Activated T-cell treated with anti-CD3 and anti-CD28 coated beads, Interleukin-2, amount 50 U/mL, for 4 hours (primary cell): ENCODE results near the gene ACOT7. TPM values are rescaled to one million over a fixed set of nuclear protein-coding genes. Genes with fewer than 3 reads are reported as not detected.
"Not testable (repeated sequence)": the region's sequence is repeated elsewhere in the genome, so short reads cannot be mapped to it uniquely, and the experiment has no call there.

Experiments
- ATAC-seq, 2 donors: fragments of 200-7000 bp; cut with Tn5 transposase; one replicate each; pipeline ENCODE4 v1.10.0; 2021
- DNase-seq: peaks from one replicate; pipeline ENCODE4 v3.0.0-alpha.2; 2020
- H3K27me3 Mint-ChIP-seq: one replicate; pipeline ENCODE4 v1.8.0; 2021; ENCODE audit warnings: low read depth, mixed read lengths
- H3K36me3 Mint-ChIP-seq: one replicate; pipeline ENCODE4 v1.8.0; 2022; ENCODE audit warnings: mixed read lengths; ENCODE audit not compliant: insufficient read depth
- H3K4me1 Mint-ChIP-seq: one replicate; pipeline ENCODE4 v1.8.0; 2021; ENCODE audit warnings: low read depth, mixed read lengths
- H3K4me3 Mint-ChIP-seq: one replicate; pipeline ENCODE4 v1.8.0; 2021; ENCODE audit warnings: mild to moderate bottlenecking, moderate library complexity, mixed read lengths
- H3K9me3 Mint-ChIP-seq: one replicate; pipeline ENCODE4 v1.8.0; 2021; ENCODE audit warnings: mixed read lengths
- total RNA-seq, 3 donors: library from RNA; stranded (reverse); gene quantifications; one replicate each; pipeline ENCODE4 v1.2.1, GENCODE V29; 2021

The ACOT7 gene
- total RNA-seq, 3 donors from 2014 or later = 92.8 to 112 (median 101) TPM

DNA sequence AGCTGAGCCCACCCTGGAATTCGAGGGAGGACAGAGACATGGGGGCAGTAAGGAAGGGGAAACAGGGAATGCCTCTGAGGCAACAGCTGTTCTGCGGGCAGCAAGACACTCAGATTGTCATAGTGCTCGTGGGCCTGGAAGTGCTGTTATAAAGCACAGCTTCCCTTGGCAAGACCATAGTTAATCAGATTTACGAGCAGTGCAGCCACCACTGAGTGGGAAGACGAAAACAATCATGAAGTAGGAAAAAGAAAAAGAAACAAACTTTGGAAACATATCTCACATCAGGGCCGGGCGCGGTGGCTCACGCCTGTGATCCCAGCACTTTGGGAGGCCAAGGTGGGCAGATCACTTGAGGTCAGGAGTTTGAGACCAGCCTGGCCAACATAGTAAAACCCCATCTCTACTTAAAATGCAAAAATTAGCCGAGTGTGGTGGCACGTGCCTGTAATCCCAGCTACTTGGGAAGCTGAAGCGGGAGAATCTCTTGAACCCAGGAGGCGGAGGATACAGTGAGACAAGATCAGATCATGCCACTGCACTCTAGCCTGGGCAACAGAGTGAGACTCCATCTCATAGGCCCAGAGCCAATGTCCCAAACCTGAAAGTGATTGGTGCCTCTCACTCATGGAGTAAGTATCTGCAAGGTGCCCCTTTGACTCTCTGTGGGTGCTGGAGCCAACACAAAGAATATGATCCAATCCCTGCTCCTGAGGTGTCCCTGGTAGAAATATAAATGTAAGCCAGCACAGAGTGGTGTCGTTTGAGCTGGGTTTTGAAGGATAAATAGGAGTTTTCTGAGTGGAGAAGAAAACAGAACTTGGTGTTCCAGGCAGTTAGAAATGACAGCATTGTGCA lies 77.1 kb downstream of the ACOT7 start:
- no peaks in the 10 kb centered on the region for H3K9me3 Mint-ChIP-seq
- H3K4me1 Mint-ChIP-seq = no peaks in the 10 kb centered on the region
- DNase-seq (no peak), ATAC-seq (no peak)
- peaks cover 16% of the 10 kb centered on the region for H3K36me3 Mint-ChIP-seq
- H3K4me3 Mint-ChIP-seq = no peak overlapping the region
- H3K27me3 Mint-ChIP-seq = no peaks in the 10 kb centered on the region

DNA sequence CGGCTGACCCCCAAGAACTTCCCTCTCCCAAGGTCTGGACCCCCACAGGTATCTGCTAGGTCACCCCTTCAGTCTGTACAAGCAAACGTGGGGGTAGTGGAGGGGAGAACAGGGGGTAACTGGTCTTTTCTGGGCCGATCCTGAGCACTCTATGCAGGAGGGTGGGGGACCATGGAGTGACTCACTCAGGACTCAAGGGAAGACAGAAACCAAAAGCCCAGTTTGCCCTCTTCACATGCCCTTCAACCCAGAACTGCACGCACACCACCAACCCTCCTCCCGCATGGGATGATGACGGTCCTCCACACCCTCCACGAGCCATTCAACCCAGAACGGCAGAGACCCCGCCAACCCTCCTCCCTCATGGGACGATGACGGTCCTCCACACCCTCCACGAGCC lies 79.1 kb downstream of the ACOT7 start:
- Mint-ChIP-seq H3K4me3 (no peak overlapping the region), H3K9me3 (no peaks in the 10 kb centered on the region), H3K4me1 (no peaks in the 10 kb centered on the region), H3K27me3 (no peaks in the 10 kb centered on the region), H3K36me3 (peaks cover 13% of the 10 kb centered on the region)
- ATAC-seq = no peak
- DNase-seq = no peak

DNA sequence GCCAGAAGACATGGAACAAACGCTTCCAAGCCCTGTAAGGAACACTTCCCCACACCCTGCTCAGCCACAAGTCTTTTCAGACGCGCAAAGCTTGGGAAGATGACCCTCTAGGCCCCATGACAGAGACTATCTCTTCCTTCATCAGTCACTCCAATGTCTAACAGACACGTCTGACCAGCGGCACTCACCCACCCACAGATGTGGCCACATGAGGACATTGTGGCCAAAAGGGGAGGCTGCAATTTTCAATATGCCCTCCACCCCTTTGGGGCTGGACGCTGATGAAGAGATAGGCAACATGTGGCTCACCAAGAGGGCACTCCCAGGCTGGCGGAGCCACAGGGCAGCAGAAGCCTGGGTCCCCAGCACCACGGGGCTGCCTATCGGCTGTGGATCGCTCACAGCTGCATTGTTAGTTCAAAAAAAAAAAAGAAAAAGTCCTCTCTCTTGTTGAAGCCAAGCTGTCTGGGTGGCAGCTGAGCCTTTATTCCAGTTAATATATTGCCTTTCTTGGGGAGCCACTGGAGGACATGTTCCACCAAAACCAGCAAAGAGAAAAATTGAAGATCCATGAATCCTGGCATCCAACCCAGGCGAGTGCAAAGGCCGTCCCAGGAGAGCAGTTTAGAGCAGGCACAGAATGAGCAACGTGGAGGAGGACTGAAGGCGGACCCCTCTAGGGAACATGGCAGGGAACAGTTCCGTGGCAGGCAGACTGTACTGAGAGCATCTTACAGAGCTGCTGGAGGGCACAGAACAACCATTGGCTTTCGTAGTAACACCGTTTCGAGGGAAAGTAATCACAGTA lies 80.0 kb downstream of the ACOT7 start:
- H3K4me3 Mint-ChIP-seq = no peak overlapping the region
- no peaks in the 10 kb centered on the region for H3K4me1 Mint-ChIP-seq
- peaks cover 14% of the 10 kb centered on the region for H3K36me3 Mint-ChIP-seq
- no peak for DNase-seq
- no peaks in the 10 kb centered on the region for H3K27me3 Mint-ChIP-seq
- no peaks in the 10 kb centered on the region for H3K9me3 Mint-ChIP-seq
- no peak for ATAC-seq

DNA sequence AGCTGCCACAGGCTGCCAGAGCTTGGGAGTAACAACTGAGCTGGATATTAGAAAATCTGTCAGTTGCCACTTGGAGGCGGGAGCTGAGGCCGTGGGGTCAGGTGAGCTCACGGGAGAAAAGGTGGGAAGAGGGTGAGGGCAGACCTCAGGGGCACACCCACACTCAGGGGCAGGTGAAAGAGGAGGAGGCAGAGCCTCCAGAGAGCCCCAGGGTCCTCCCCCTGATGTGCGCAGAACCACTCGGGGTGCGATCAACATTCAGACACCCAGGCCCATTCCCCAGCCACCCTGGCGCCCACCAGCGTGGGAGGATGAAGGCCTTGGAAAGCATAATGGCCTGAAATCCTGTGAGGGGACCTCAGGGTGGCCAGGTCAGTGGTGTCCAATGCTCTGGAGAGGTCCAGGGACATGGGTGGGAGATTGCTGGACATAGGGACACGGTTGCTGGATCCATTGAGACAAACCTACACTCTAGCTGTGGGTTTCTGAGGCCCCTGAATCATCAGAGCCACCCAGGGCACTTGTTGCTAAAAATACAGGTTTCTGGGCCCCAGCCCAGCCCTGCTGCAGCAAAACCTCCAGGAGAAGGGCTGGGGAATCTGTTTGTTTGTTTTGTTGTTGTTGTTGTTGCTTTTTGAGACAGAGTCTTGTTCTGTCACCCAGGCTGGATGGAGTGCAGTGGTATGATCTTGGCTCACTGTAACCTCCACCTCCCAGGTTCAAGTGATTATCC lies 83.3 kb downstream of the ACOT7 start:
- ATAC-seq = no peak
- peaks cover 4% of the 10 kb centered on the region for H3K36me3 Mint-ChIP-seq
- H3K4me1 Mint-ChIP-seq = no peaks in the 10 kb centered on the region
- H3K27me3 Mint-ChIP-seq = no peaks in the 10 kb centered on the region
- no peak overlapping the region for H3K4me3 Mint-ChIP-seq
- H3K9me3 Mint-ChIP-seq = no peaks in the 10 kb centered on the region
- DNase-seq = no peak

DNA sequence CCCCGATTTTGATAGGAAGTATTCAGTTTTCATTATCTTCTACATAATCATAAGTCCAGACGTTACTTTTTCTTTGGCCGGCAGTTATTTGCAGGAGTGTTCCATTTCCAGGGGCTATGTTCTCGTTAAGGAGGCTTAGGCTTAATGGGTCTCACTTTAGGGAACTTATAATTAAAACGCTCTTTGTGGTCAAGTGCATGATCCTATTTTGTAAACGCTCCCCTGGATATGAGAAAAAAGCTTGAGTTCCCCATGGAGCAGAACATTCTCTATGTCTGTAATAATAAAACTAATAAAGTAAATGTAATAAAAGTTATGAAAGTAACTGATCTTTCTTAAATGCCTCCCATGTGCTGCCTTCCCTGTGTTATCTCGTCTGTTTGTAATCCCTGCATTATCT lies 84.0 kb downstream of the ACOT7 start:
- H3K4me1 Mint-ChIP-seq = no peaks in the 10 kb centered on the region
- no peaks in the 10 kb centered on the region for H3K27me3 Mint-ChIP-seq
- peaks cover 4% of the 10 kb centered on the region for H3K36me3 Mint-ChIP-seq
- H3K4me3 Mint-ChIP-seq = no peak overlapping the region
- no peaks in the 10 kb centered on the region for H3K9me3 Mint-ChIP-seq
- DNase-seq (no peak), ATAC-seq (no peak)

DNA sequence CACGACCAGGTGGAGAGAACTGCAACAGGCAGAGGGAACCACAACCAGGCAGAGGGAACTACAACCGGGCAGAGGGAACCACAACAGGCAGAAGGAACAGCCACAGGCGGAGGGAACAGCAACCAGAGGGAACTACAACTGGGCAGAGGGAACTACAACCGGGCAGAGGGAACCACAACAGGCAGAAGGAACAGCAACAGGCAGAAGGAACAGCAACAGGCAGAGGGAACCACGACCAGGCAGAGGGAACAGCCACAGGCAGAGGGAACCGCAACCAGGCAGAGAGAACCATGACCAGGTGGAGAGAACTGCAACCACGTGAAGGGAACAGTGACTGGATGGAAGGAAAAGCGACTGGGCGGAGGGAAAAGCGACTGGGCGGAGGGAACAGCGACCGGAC lies 85.1 kb downstream of the ACOT7 start:
- no peak for ATAC-seq
- no peak overlapping the region for H3K4me3 Mint-ChIP-seq
- peaks cover 2% of the 10 kb centered on the region for H3K36me3 Mint-ChIP-seq

DNA sequence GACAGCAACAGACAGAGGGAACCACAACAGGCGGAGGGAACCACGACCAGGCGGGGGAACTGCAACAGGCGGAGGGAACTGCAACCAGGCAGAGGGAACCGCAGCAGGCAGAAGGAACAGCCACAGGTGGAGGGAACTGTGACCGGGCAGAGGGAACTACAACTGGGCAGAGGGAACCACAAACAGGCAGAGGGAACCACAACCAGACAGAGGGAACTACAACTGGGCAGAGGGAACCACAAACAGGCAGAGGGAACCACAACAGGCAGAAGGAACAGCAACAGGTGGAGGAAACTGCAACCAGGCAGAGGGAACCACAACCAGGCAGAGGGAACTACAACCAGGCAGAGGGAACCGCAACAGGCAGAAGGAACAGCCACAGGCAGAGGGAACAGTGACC lies 85.9 kb downstream of the ACOT7 start:
- not testable (repeated sequence) for DNase-seq, ATAC-seq, H3K4me1 Mint-ChIP-seq, H3K9me3 Mint-ChIP-seq, H3K27me3 Mint-ChIP-seq, H3K4me3 Mint-ChIP-seq, H3K36me3 Mint-ChIP-seq

More for the DNA sequence above, 85.1 kb downstream of the ACOT7 start:
- no peaks in the 10 kb centered on the region for H3K4me1 Mint-ChIP-seq
- no peaks in the 10 kb centered on the region for H3K9me3 Mint-ChIP-seq
- DNase-seq = no peak
- H3K27me3 Mint-ChIP-seq = no peaks in the 10 kb centered on the region

DNA sequence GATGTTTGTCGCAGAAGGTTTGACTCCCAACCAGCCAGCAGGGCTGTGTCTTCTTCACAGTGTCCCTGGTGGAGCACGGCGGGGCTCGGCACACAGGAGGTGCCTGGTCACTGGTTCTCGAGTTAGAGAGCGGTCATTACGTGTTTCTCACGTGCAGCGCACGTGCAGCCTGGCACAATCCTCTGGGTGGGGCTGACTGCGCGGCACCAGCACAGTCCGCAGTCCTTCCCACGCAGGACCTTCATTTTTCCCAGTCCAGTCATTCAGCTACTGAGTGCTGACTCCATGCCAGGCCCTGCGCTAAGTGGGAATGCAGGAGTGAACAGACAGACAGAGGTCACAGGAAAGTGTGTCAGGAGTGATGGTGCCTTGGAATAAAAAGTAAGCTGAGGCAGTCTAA lies 86.5 kb downstream of the ACOT7 start:
- no peaks in the 10 kb centered on the region for H3K4me1 Mint-ChIP-seq
- peaks cover 2% of the 10 kb centered on the region for H3K36me3 Mint-ChIP-seq
- no peaks in the 10 kb centered on the region for H3K27me3 Mint-ChIP-seq
- H3K9me3 Mint-ChIP-seq = no peaks in the 10 kb centered on the region
- DNase-seq = no peak
- ATAC-seq = no peak
- no peak overlapping the region for H3K4me3 Mint-ChIP-seq

DNA sequence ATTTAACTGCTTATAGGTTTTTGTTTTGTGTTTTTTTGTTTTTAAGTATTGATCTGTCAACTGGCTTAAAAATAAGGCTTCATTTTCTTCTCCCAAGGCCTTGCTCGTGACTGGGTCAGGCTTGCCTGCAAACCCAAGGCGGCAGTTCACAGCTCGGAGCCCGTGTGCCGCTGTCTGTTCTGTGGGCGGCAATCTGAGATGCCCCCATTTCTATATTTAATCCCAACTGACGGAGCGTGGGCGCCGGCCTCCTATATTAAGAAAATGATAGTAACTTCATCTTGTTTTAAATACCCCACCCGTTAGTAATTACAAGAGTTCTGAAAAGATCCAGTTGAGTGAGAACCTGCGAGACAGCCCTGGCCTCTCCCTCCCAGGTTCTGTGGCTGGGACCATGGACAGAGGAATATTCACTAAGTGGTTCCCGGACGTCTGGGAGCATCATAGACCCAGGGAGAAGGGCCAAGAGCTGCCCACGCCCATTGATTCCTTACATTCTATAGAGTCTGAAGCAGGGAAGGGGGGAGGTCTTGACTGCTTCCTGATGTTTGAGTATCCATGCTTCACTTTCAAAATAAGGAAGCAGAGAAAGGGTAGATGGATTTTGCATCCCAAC lies 90.1 kb downstream of the ACOT7 start:
- Mint-ChIP-seq H3K9me3 (no peaks in the 10 kb centered on the region), H3K4me3 (no peak overlapping the region), H3K36me3 (no peaks in the 10 kb centered on the region), H3K4me1 (no peaks in the 10 kb centered on the region), H3K27me3 (no peaks in the 10 kb centered on the region)
- ATAC-seq (no peak), DNase-seq (no peak)

DNA sequence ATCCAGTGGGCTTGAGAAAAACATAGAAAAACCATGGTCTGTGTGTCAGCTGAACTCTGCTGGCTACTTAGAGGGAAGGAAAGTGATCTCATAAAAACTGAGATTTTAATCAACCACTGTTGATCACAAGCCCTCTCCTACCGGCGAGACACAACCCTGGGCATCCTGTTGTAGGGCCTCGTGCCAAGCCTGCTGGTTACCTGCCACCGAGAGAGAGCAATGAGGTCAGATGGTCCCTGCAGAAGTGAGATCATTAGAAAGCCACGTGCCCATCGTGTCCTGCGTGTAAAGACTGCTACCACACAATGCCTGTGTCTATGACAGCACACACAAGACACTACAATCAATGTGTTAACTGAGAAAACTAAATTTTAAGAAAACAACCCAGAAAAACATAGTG lies 91.0 kb downstream of the ACOT7 start:
- no peak for ATAC-seq
- DNase-seq = no peak
- no peak overlapping the region for H3K4me3 Mint-ChIP-seq
- H3K27me3 Mint-ChIP-seq = no peaks in the 10 kb centered on the region
- no peaks in the 10 kb centered on the region for H3K4me1 Mint-ChIP-seq
- no peaks in the 10 kb centered on the region for H3K36me3 Mint-ChIP-seq
- no peaks in the 10 kb centered on the region for H3K9me3 Mint-ChIP-seq

DNA sequence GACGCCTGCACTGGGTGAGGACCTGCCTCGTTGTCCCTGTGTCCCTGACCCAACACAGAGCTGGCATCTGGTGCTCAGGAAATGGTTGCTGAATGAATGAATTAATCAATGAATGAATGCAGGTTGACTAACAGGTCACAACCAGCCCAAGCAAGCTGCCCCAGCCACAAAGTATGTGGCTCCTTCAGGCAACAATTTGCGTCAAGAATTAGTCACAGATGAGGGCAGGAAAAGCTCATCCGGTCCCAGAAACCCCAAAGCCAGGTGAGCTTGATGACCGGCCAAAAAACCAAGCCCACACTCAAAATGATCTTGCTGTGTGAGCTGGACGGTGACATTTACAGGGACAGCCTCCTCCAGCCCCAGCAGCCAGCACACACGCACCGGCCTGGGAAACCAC lies 92.0 kb downstream of the ACOT7 start:
- H3K9me3 Mint-ChIP-seq = no peaks in the 10 kb centered on the region
- H3K4me1 Mint-ChIP-seq = no peaks in the 10 kb centered on the region
- DNase-seq (no peak), ATAC-seq (no peak)
- H3K36me3 Mint-ChIP-seq = no peaks in the 10 kb centered on the region
- no peak overlapping the region for H3K4me3 Mint-ChIP-seq
- no peaks in the 10 kb centered on the region for H3K27me3 Mint-ChIP-seq

DNA sequence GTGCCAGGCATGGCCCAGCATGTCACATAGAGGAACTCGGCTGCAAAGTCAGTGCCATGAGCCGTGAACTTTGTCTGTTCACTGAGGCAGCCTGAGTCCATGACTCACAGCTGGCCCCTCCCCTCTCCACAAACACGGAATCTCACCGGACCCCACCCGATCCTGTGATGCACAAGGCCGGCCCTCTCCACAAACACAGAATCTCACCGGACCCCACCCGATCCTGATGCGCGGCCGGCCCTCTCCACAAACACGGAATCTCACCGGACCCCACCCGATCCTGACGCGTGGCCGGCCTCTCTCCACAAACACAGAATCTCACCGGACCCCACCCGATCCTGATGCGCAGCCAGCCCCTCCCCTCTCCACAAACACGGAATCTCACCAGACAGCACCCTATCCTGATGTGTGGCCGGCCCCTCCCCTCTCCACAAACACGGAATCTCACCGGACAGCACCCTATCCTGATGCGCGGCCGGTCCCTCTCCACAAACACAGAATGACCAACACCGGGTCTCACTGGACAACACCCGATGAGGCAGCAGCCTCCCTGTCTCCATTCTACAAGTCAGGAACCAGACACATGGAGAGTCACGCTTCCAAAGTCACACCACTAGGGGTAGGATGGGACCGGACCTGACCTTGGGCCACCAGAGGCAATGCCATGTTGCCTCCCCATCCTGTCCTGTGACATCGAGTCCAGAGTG lies 93.1 kb downstream of the ACOT7 start:
- H3K36me3 Mint-ChIP-seq = no peaks in the 10 kb centered on the region

DNA sequence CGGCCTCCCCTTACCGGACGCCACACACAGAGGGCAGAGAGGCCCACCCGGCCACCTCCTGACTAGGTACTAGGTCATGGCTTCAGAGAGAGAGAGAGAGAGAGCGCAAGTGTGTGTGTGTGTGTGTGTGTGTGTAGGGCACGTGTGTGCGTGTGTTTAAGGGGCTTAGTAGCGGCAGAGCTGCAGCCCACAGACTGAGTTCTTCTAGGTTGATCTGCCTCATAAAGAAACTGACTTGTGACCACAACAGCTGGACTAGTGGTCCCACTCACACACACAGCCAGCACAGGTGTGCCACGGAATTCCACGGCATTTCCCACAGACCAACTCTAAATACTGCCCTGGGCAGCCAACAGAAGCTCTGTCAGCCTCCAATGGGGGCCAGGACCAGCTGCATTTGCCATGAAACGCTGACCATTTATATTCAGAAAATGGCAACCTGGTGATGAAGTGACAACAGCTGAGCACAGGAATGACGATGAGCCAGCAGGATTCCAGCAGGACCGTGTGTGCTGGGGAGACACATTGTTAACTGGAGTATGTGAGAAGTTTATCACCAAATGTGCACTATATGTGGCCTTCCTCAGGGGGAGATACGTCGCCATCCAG lies 93.9 kb downstream of the ACOT7 start:
- Mint-ChIP-seq H3K4me3 (no peak overlapping the region), H3K27me3 (no peaks in the 10 kb centered on the region), H3K36me3 (no peaks in the 10 kb centered on the region), H3K4me1 (peaks cover 3% of the 10 kb centered on the region), H3K9me3 (no peaks in the 10 kb centered on the region)
- DNase-seq (no peak), ATAC-seq (no peak)

More for the DNA sequence above, 93.1 kb downstream of the ACOT7 start:
- Mint-ChIP-seq H3K4me1 (no peaks in the 10 kb centered on the region), H3K9me3 (no peaks in the 10 kb centered on the region), H3K27me3 (no peaks in the 10 kb centered on the region), H3K4me3 (no peak overlapping the region)
- DNase-seq (no peak), ATAC-seq (no peak)
